ENCODE data around the gene MS4A8.
"Not testable (repeated sequence)": the region's sequence is repeated elsewhere in the genome, so short reads cannot be mapped to it uniquely, and the experiment has no call there.

DNA sequence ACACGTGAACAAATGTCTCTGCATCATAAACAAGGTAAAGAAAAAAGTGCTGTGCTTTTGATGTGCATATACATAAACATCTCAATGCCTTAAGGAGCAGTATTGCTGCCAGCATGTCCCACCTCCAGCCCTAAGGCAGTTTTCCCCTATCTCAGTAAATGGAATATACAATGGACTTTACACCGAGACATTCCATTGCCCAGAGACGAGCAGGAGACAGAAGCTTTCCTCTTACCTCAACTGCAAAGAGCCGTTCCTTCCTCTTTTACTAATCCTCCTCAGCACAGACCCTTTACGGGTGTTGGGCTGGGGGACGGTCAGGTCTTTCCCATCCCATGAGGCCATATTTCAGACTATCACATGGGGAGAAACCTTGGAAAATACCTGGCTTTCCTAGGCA lies 14.0 kb downstream of the MS4A8 start:
- TF ChIP-seq, protein P1, sequence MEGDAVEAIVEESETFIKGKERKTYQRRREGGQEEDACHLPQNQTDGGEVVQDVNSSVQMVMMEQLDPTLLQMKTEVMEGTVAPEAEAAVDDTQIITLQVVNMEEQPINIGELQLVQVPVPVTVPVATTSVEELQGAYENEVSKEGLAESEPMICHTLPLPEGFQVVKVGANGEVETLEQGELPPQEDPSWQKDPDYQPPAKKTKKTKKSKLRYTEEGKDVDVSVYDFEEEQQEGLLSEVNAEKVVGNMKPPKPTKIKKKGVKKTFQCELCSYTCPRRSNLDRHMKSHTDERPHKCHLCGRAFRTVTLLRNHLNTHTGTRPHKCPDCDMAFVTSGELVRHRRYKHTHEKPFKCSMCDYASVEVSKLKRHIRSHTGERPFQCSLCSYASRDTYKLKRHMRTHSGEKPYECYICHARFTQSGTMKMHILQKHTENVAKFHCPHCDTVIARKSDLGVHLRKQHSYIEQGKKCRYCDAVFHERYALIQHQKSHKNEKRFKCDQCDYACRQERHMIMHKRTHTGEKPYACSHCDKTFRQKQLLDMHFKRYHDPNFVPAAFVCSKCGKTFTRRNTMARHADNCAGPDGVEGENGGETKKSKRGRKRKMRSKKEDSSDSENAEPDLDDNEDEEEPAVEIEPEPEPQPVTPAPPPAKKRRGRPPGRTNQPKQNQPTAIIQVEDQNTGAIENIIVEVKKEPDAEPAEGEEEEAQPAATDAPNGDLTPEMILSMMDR (IDR thresholded peaks at IDR 0.05) = not testable (repeated sequence)
- TF ChIP-seq POLR2A (IDR thresholded peaks at IDR 0.05) = not testable (repeated sequence)
